Islet precursor cell (in vitro differentiated cells): ENCODE data around the gene TMEM169.

ENCODE experiments used
- DNase-seq: peaks from one replicate; pipeline ENCODE4 v3.0.0-alpha.2; 2018

Gene TMEM169

GRCh38 chr2:216081487-216082116 is at the start of gene TMEM169, which contains the start of gene PECR:
TMEM169 (plus strand) TSS chr2:216081919; CDS start chr2:216095964, 14,045 bp downstream.
PECR (minus strand) TSS chr2:216081809; CDS start chr2:216081741, 68 bp downstream.
- peak; percentile 87 for DNase-seq

GRCh38 chr2:216031960-216032689 is 49.6 kb upstream of the TMEM169 start:
- DNase-seq, result no peak

- no peak for DNase-seq
Observed at GRCh38 chr2:216033403-216033802, 48.3 kb upstream of the TMEM169 start.

GRCh38 chr2:216034065-216034464 is 47.7 kb upstream of the TMEM169 start:
- DNase-seq, result peak; percentile 85

- no peak for DNase-seq
Observed at GRCh38 chr2:216039918-216040317, 41.8 kb upstream of the TMEM169 start.

- no peak for DNase-seq
Observed at GRCh38 chr2:216041438-216041837, 40.3 kb upstream of the TMEM169 start.

- DNase-seq, result no peak
Observed at GRCh38 chr2:216043949-216044348, 37.8 kb upstream of the TMEM169 start.

- DNase-seq, result no peak
Observed at GRCh38 chr2:216044883-216045486, 36.7 kb upstream of the TMEM169 start.

- DNase-seq, result no peak
Observed at GRCh38 chr2:216047397-216047796, 34.3 kb upstream of the TMEM169 start.

- DNase-seq, result no peak
Observed at GRCh38 chr2:216049452-216049851, 32.3 kb upstream of the TMEM169 start.

GRCh38 chr2:216051350-216051749 is 30.4 kb upstream of the TMEM169 start:
- DNase-seq, result no peak

GRCh38 chr2:216052420-216052819 is 29.3 kb upstream of the TMEM169 start:
- DNase-seq, result no peak

- DNase-seq, result no peak
Observed at GRCh38 chr2:216055680-216056079, 26.0 kb upstream of the TMEM169 start.

GRCh38 chr2:216056739-216057138 is 25.0 kb upstream of the TMEM169 start:
- DNase-seq, result no peak

- DNase-seq, result no peak
Observed at GRCh38 chr2:216057688-216058193, 24.0 kb upstream of the TMEM169 start.

GRCh38 chr2:216059233-216059834 is 22.4 kb upstream of the TMEM169 start:
- DNase-seq, result no peak

- no peak for DNase-seq
Observed at GRCh38 chr2:216064014-216064630, 17.6 kb upstream of the TMEM169 start.

GRCh38 chr2:216064665-216065064 is 17.1 kb upstream of the TMEM169 start:
- no peak for DNase-seq

- DNase-seq, result no peak
Observed at GRCh38 chr2:216066230-216066629, 15.5 kb upstream of the TMEM169 start.

GRCh38 chr2:216069028-216069427 is 12.7 kb upstream of the TMEM169 start:
- no peak for DNase-seq

GRCh38 chr2:216070195-216070594 is 11.5 kb upstream of the TMEM169 start:
- DNase-seq, result no peak

GRCh38 chr2:216071111-216071851 is 10.4 kb upstream of the TMEM169 start:
- no peak for DNase-seq
